ENCODE results near the gene LIFR.

The LIFR gene

DNA sequence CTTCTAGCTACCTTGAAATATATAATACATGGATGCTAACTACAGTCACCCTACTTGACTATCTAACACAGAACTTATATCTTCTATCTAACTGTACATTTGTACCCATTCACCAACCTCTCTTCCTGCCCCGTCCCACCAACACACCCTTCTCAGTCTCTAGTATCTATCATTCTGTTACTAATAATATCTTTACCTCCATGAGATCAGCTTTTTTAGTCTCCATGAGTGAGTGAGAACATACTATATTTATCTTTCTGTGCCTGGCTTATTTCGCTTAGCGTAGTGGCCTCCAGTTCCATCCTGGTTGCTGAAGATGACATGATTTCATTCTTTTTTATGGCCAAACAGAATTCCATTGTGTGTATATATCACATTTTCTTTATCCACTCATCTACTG, 37.0 kb downstream of the LIFR start:
- TF ChIP-seq YY1 (IDR thresholded peaks at IDR 0.05; ENCODE audit: low read depth) (no peak), NFIC (IDR thresholded peaks at IDR 0.05) (no peak), REST (IDR thresholded peaks at IDR 0.05; ENCODE audit: low read depth) (no peak), TAF1 (IDR thresholded peaks at IDR 0.05; ENCODE audit: low read depth) (no peak), CREB1 (IDR thresholded peaks at IDR 0.05; ENCODE audit: low read depth) (no peak), EGR1 (IDR thresholded peaks at IDR 0.05) (no peak), RAD21 (IDR thresholded peaks at IDR 0.05; ENCODE audit: low read depth) (no peak), TCF12 (IDR thresholded peaks at IDR 0.05; ENCODE audit: low read depth) (no peak), TEAD4 (IDR thresholded peaks at IDR 0.05) (no peak), MAX (IDR thresholded peaks at IDR 0.05) (no peak), ZBTB7A (IDR thresholded peaks at IDR 0.05; ENCODE audit: low read depth) (no peak), CEBPB (IDR thresholded peaks at IDR 0.05) (no peak), FOXM1 (IDR thresholded peaks at IDR 0.05; ENCODE audit: borderline replicate concordance, low read depth) (no peak), EP300 (IDR thresholded peaks at IDR 0.05; ENCODE audit: borderline replicate concordance) (no peak)
- TF ChIP-seq, protein P1, sequence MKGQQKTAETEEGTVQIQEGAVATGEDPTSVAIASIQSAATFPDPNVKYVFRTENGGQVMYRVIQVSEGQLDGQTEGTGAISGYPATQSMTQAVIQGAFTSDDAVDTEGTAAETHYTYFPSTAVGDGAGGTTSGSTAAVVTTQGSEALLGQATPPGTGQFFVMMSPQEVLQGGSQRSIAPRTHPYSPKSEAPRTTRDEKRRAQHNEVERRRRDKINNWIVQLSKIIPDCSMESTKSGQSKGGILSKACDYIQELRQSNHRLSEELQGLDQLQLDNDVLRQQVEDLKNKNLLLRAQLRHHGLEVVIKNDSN (IDR thresholded peaks at IDR 0.05) = no peak

DNA sequence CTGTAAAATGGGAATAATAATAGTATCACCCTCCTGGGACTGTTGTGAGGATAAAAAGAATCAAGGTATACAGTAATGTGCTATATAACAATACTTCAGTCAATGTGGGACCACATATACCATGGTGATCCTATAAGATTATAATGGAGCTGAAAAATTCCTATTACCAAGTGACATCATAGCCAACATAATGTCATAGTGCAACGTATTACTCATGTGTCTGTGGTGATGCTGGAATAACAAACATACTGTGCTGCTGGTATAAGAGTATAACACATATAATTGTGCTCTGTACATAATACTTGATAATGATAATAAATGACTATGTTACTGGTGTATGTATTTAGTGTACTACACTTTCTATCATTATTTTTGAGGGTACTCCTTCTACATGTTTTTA, 38.1 kb downstream of the LIFR start:
- TF ChIP-seq EP300 (IDR thresholded peaks at IDR 0.05; ENCODE audit: borderline replicate concordance) (no peak), FOXM1 (IDR thresholded peaks at IDR 0.05; ENCODE audit: borderline replicate concordance, low read depth) (no peak), NFIC (IDR thresholded peaks at IDR 0.05) (no peak), CEBPB (IDR thresholded peaks at IDR 0.05) (no peak), CREB1 (IDR thresholded peaks at IDR 0.05; ENCODE audit: low read depth) (no peak), ZBTB7A (IDR thresholded peaks at IDR 0.05; ENCODE audit: low read depth) (no peak), REST (IDR thresholded peaks at IDR 0.05; ENCODE audit: low read depth) (no peak), EGR1 (IDR thresholded peaks at IDR 0.05) (no peak), TCF12 (IDR thresholded peaks at IDR 0.05; ENCODE audit: low read depth) (no peak)

DNA sequence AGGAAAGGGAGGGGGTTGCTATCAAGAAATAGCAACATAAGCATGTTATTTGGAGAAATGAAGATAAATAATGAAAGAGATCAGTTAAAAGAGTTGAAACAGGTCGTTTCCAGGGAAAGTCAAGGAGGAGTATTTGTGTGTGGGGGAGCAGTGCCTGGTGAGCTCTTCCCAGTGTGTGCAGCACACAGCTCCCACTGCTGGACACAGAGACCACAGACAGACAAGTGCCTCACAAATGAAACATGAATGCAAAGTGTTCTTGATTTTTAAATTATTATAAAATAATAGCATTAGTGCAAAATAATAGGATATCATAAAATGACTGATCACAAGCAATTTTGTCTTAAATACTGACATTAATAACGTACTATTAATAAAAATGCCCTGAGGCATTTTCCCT, 40.8 kb downstream of the LIFR start:
- TF ChIP-seq MAX (IDR thresholded peaks at IDR 0.05) = no peak
- TF ChIP-seq TCF12 (IDR thresholded peaks at IDR 0.05; ENCODE audit: low read depth) = no peak
- no peak for TF ChIP-seq EP300 (IDR thresholded peaks at IDR 0.05; ENCODE audit: borderline replicate concordance)
- no peak for TF ChIP-seq CREB1 (IDR thresholded peaks at IDR 0.05; ENCODE audit: low read depth)
- peak; percentile 19; the same call in 1 of the 2 replicates for TF ChIP-seq RAD21 (IDR thresholded peaks at IDR 0.05; ENCODE audit: low read depth)

DNA sequence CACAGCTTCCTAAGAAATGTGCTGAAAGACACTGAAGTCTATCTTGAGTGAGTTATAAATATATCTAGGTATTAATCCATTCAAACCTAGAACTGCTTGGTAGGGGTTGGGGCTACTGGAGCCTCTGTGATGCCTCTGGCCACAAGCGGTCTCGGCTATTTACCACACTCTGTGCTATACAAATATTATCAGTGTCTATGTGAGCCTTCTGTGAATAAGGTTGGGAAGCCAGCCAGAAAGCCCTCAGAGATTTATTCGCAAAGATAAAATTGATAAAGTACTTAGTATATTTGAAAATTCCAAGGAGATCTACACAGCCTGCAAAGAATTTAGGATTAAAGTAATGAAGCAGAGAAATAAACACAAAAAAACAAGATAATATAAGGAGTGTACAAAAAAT, 41.4 kb downstream of the LIFR start:
- no peak for TF ChIP-seq NFIC (IDR thresholded peaks at IDR 0.05)
- TF ChIP-seq RAD21 (IDR thresholded peaks at IDR 0.05; ENCODE audit: low read depth) = no peak

DNA sequence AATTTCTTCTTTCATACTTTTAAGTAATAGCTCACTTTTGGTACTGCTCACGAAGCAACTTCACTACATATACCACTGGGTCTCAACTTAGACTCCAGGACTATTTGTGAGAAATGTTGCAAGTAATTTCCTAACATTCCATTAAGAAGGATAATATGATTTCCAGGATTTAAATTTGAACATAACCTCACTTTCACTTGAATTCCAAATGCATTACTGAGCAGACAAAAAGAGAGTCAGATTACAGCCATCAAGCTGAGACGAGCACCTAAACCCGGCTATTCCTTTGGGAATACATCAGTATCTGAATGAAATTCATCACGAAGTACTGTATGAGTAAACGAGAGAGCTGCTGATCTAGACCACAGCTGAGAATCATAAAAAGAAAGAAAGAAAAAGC, 47.3 kb downstream of the LIFR start:
- TF ChIP-seq YY1 (IDR thresholded peaks at IDR 0.05; ENCODE audit: low read depth) = no peak
- no peak for TF ChIP-seq RAD21 (IDR thresholded peaks at IDR 0.05; ENCODE audit: low read depth)
- TF ChIP-seq, protein P1 (IDR thresholded peaks at IDR 0.05) = no peak
- no peak for TF ChIP-seq ZBTB7A (IDR thresholded peaks at IDR 0.05; ENCODE audit: low read depth)
- no peak for TF ChIP-seq REST (IDR thresholded peaks at IDR 0.05; ENCODE audit: low read depth)
- TF ChIP-seq EGR1 (IDR thresholded peaks at IDR 0.05) = no peak
- TF ChIP-seq CREB1 (IDR thresholded peaks at IDR 0.05; ENCODE audit: low read depth) = no peak
- no peak for TF ChIP-seq TAF1 (IDR thresholded peaks at IDR 0.05; ENCODE audit: low read depth)
- no peak for TF ChIP-seq NFIC (IDR thresholded peaks at IDR 0.05)
- TF ChIP-seq CEBPB (IDR thresholded peaks at IDR 0.05) = no peak
- no peak for TF ChIP-seq EP300 (IDR thresholded peaks at IDR 0.05; ENCODE audit: borderline replicate concordance)
- TF ChIP-seq MAX (IDR thresholded peaks at IDR 0.05) = no peak
- no peak for TF ChIP-seq FOXM1 (IDR thresholded peaks at IDR 0.05; ENCODE audit: borderline replicate concordance, low read depth)
- no peak for TF ChIP-seq TEAD4 (IDR thresholded peaks at IDR 0.05)
- no peak for TF ChIP-seq TCF12 (IDR thresholded peaks at IDR 0.05; ENCODE audit: low read depth)
